GM23338 (cell line): Measurements from ENCODE around the gene SELENOO.

Experiments
- CTCF ChIP-seq, 2 experiments: fragments of 200-600 bp in 1 of 2; sonication (generic) in 1 of 2; conservative IDR thresholded peaks; 2 replicates each; pipeline versions ENCODE4 v1.5.1 to v1.6.1; 2016 to 2017; ENCODE audit warnings: antibody characterized with exemption in 2 of 2, low read depth in 2 of 2, mild to moderate bottlenecking in 2 of 2, moderate library complexity in 1 of 2
- EZH2 ChIP-seq: fragments of 200-600 bp; sonication (generic); IDR thresholded peaks from one replicate; pipeline ENCODE4 v1.8.0; 2017; ENCODE audit warnings: antibody characterized with exemption, mild to moderate bottlenecking, low read depth; ENCODE audit not compliant: unreplicated experiment
- EZH2phosphoT487 ChIP-seq: fragments of 200-600 bp; sonication (generic); IDR thresholded peaks from one replicate; pipeline ENCODE4 v1.8.1; 2018; ENCODE audit warnings: antibody characterized with exemption; ENCODE audit not compliant: unreplicated experiment
- POLR2AphosphoS5 ChIP-seq: IDR thresholded peaks from 2 replicates; pipeline ENCODE4 v1.6.1; 2016; ENCODE audit warnings: antibody characterized with exemption, low read depth

- TF ChIP-seq CTCF (conservative IDR thresholded peaks at IDR 0.05; ENCODE audit: low read depth in 2 of 2) = no peak
- TF ChIP-seq EZH2phosphoT487 = no peak
- TF ChIP-seq EZH2 = no peak
- TF ChIP-seq POLR2AphosphoS5 = no peak
Measured at GRCh38 chr22:50205781-50206569, 5.2 kb downstream of the SELENOO start.
